Neural cell (in vitro differentiated cells): ENCODE measurements around the gene NF2. TPM values are rescaled to one million over a fixed set of nuclear protein-coding genes. Genes with fewer than 3 reads are reported as not detected.

ENCODE experiments used
- H2AFZ ChIP-seq: fragments of 200-600, 300-800 bp; sonication (generic), shearing (Covaris generic); 2 replicates; pipeline ENCODE4 v1.6.0; 2014; ENCODE audit warnings: low read depth, mild to moderate bottlenecking, antibody characterized with exemption, low read length, moderate library complexity
- H3F3A ChIP-seq: fragments of 200-600 bp; shearing (Covaris generic); 2 replicates; pipeline ENCODE4 v1.6.1; 2016; ENCODE audit warnings: mild to moderate bottlenecking, moderate library complexity, mixed read lengths, antibody characterized with exemption, low read length; ENCODE audit not compliant: insufficient read depth, poor library complexity, severe bottlenecking
- H3K27ac ChIP-seq: fragments of 200-600, 300-800 bp; sonication (generic), shearing (Covaris generic); 2 replicates; pipeline ENCODE4 v1.5.1; 2014; ENCODE audit warnings: mild to moderate bottlenecking, low read length, moderate library complexity
- H3K27me3 ChIP-seq: fragments of 300-800, 200-600 bp; sonication (generic), shearing (Covaris generic); 2 replicates; pipeline ENCODE4 v1.6.0; 2014; ENCODE audit warnings: mild to moderate bottlenecking, low read depth, low read length, moderate library complexity; ENCODE audit not compliant: insufficient read depth
- H3K36me3 ChIP-seq: fragments of 300-800, 200-600 bp; sonication (generic), shearing (Covaris generic); 2 replicates; pipeline ENCODE4 v1.5.1; 2014; ENCODE audit warnings: mild to moderate bottlenecking, antibody characterized with exemption, low read length, moderate library complexity; ENCODE audit not compliant: insufficient read depth
- H3K4me2 ChIP-seq: fragments of 300-800, 200-600 bp; sonication (generic), shearing (Covaris generic); 2 replicates; pipeline ENCODE4 v1.6.0; 2014; ENCODE audit warnings: mild to moderate bottlenecking, low read length
- H3K4me3 ChIP-seq: fragments of 300-800, 200-600 bp; sonication (generic), shearing (Covaris generic); 2 replicates; pipeline ENCODE4 v1.5.1; 2014; ENCODE audit warnings: mild to moderate bottlenecking, low read length, moderate library complexity
- H3K79me2 ChIP-seq: fragments of 200-600 bp; shearing (Covaris generic); replicated peaks from 2 replicates; pipeline ENCODE4 v1.6.0; 2014; ENCODE audit warnings: mild to moderate bottlenecking, low read length, moderate library complexity; ENCODE audit not compliant: insufficient read depth
- H3K9ac ChIP-seq: fragments of 300-800, 200-600 bp; sonication (generic), shearing (Covaris generic); 2 replicates; pipeline ENCODE4 v1.6.1; 2016; ENCODE audit warnings: mild to moderate bottlenecking, low read length, mixed read lengths
- H3K9me2 ChIP-seq: fragments of 200-600 bp; shearing (Covaris generic); 2 replicates; pipeline ENCODE4 v1.6.1; 2016; ENCODE audit warnings: mild to moderate bottlenecking, low read length, mixed read lengths; ENCODE audit not compliant: insufficient read depth
- H3K9me3 ChIP-seq: fragments of 200-600, 300-800 bp; sonication (generic), shearing (Covaris generic); 2 replicates; pipeline ENCODE4 v1.6.1; 2016; ENCODE audit warnings: mild to moderate bottlenecking, mixed run types, low read length, moderate library complexity, mixed read lengths
- H4K20me1 ChIP-seq: fragments of 200-600 bp; shearing (Covaris generic); 2 replicates; pipeline ENCODE4 v1.6.1; 2016; ENCODE audit warnings: mild to moderate bottlenecking, mixed run types; ENCODE audit not compliant: insufficient read depth
- EP300 ChIP-seq: fragments of 450-650 bp; conservative IDR thresholded peaks from 2 replicates; pipeline ENCODE4 v1.6.1; 2014; ENCODE audit warnings: antibody characterized with exemption, mild to moderate bottlenecking, moderate library complexity; ENCODE audit not compliant: poor library complexity, severe bottlenecking
- EZH2 ChIP-seq: fragments of 200-600, 300-800 bp; shearing (Covaris generic), sonication (generic); IDR thresholded peaks from 2 replicates; pipeline ENCODE4 v1.6.1; 2014; ENCODE audit warnings: antibody characterized with exemption, low read length, borderline replicate concordance, mild to moderate bottlenecking; ENCODE audit not compliant: insufficient read depth, poor library complexity, severe bottlenecking
- MXI1 ChIP-seq: fragments of 450-650 bp; conservative IDR thresholded peaks from 2 replicates; pipeline ENCODE4 v1.6.1; 2014; ENCODE audit warnings: antibody characterized with exemption, mild to moderate bottlenecking; ENCODE audit not compliant: poor library complexity, severe bottlenecking
- POLR2AphosphoS5 ChIP-seq: IDR thresholded peaks from 2 replicates; pipeline ENCODE4 v1.6.1; 2012
- RAD21 ChIP-seq: fragments of 450-650 bp; conservative IDR thresholded peaks from 2 replicates; pipeline ENCODE4 v1.6.1; 2014; ENCODE audit warnings: antibody characterized with exemption, mild to moderate bottlenecking, moderate library complexity
- SMC3 ChIP-seq: fragments of 450-650 bp; conservative IDR thresholded peaks from 2 replicates; pipeline ENCODE4 v1.6.1; 2014; ENCODE audit warnings: antibody characterized with exemption, mild to moderate bottlenecking, moderate library complexity; ENCODE audit not compliant: poor library complexity
- TAF1 ChIP-seq: IDR thresholded peaks from 2 replicates; pipeline ENCODE4 v1.6.1; 2012; ENCODE audit warnings: low read depth
- polyA plus RNA-seq: library from polyadenylated mRNA; depleted of rRNA; stranded (reverse); fragments of >200 nt; gene quantifications from 2 replicates; pipeline ENCODE4 v1.2.3, GENCODE V29; 2014
- TF ChIP-seq, protein P1 (sequence below): fragments of 450-650 bp; IDR thresholded peaks from 2 replicates; pipeline ENCODE4 v1.5.1; 2014; ENCODE audit warnings: antibody characterized with exemption, mild to moderate bottlenecking, moderate library complexity; ENCODE audit not compliant: poor library complexity, severe bottlenecking
- TF ChIP-seq, protein P2 (sequence below): IDR thresholded peaks from 2 replicates; pipeline ENCODE4 v1.6.1; 2012; ENCODE audit warnings: borderline replicate concordance

NF2 gene
- polyA plus RNA-seq, 1 donor from 2014 or later: 18.7 TPM

DNA sequence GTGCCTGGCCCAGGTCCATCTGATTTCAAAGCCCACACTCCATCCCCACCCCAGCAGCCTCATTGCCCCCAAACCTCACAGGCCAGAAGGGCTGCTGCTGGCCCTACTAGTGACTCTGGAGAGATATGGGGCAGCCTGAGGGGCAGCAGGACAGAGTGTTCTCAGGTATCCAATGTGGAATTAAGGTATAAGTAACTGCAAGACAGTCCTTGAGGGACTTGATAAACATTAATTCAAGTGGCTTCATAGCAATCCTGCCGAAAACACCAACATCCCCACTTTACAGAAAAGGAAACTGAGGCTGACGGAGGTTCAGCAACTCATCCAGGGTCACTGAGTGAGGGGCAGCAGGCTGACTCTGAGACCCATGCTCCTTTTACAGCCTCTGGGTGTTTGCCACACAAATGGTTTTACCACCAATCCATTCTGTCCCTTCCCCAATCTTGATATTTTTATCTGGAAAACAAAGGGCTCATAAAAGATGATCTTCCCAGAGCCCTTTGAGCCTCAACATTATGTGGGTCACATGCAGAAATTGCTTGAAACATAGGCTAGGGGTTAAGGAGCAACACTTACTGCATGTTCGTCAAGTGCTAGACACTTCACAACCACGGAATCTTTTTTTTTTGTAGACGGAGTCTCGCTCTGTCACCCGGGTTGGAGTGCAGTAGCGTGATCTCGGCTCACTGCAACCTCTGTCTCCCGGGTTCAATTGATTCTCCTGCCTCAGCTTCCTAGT is 24.8 kb upstream of the NF2 start:
- H3K9ac ChIP-seq: no peak overlapping the region
- no peak overlapping the region for H3K27ac ChIP-seq
- no peaks in the 10 kb centered on the region for H4K20me1 ChIP-seq
- H3K36me3 ChIP-seq: no peaks in the 10 kb centered on the region
- no peaks in the 10 kb centered on the region for H3K27me3 ChIP-seq
- H3F3A ChIP-seq: no peaks in the 10 kb centered on the region
- TF ChIP-seq EZH2 (no peak), MXI1 (no peak)
- no peak overlapping the region for H2AFZ ChIP-seq
- H3K9me3 ChIP-seq: no peaks in the 10 kb centered on the region
- H3K4me2 ChIP-seq: no peak overlapping the region
- no peak overlapping the region for H3K4me3 ChIP-seq
- peaks cover 14% of the 10 kb centered on the region for H3K79me2 ChIP-seq
- H3K9me2 ChIP-seq: no peaks in the 10 kb centered on the region

DNA sequence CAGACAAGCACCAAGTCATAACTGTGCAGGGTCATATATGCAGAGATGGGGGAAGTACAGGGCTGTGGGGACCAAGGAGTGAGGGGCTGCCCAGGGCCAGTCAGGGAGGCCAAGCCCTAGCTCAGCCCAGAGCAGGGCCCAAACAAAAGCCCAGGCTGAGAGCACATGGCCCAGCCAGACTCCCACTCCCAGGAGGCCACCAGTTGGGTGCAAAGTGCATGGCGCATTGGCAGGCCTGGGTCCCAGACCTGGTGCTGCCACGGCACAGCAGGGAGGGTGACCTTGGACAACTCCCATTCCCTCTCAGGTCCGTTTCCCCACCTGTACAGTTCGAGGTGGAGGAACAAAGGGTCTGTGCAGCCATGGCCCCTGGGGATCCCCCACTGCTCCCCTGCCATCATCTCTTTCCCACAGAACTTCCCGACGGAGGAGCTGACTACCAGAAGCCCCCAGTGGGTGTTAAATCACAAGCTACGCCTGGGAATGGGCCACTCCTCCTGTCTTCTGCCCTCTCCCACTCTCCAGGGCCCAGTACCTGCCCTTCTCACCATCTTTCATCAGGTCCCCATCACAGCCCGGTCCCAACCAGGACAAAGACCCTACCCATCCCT is 23.1 kb upstream of the NF2 start:
- Histone ChIP-seq H3K4me2 (peak overlapping the region; percentile 71), H3F3A (no peaks in the 10 kb centered on the region), H3K79me2 (peaks cover 14% of the 10 kb centered on the region), H3K9me2 (no peaks in the 10 kb centered on the region), H2AFZ (peak overlapping the region; percentile 92), H3K4me3 (peak overlapping the region; percentile 89), H3K9ac (peak overlapping the region; percentile 94), H4K20me1 (no peaks in the 10 kb centered on the region), H3K36me3 (no peaks in the 10 kb centered on the region), H3K27ac (peak overlapping the region; percentile 86), H3K9me3 (no peaks in the 10 kb centered on the region), H3K27me3 (no peaks in the 10 kb centered on the region)
- TF ChIP-seq EP300: no peak
- no peak for TF ChIP-seq POLR2AphosphoS5
- no peak for TF ChIP-seq RAD21
- no peak for TF ChIP-seq SMC3
- TF ChIP-seq MXI1: no peak
- TF ChIP-seq EZH2: no peak
- TF ChIP-seq, protein P1, sequence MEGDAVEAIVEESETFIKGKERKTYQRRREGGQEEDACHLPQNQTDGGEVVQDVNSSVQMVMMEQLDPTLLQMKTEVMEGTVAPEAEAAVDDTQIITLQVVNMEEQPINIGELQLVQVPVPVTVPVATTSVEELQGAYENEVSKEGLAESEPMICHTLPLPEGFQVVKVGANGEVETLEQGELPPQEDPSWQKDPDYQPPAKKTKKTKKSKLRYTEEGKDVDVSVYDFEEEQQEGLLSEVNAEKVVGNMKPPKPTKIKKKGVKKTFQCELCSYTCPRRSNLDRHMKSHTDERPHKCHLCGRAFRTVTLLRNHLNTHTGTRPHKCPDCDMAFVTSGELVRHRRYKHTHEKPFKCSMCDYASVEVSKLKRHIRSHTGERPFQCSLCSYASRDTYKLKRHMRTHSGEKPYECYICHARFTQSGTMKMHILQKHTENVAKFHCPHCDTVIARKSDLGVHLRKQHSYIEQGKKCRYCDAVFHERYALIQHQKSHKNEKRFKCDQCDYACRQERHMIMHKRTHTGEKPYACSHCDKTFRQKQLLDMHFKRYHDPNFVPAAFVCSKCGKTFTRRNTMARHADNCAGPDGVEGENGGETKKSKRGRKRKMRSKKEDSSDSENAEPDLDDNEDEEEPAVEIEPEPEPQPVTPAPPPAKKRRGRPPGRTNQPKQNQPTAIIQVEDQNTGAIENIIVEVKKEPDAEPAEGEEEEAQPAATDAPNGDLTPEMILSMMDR: no peak
- no peak for TF ChIP-seq TAF1
- TF ChIP-seq, protein P2, sequence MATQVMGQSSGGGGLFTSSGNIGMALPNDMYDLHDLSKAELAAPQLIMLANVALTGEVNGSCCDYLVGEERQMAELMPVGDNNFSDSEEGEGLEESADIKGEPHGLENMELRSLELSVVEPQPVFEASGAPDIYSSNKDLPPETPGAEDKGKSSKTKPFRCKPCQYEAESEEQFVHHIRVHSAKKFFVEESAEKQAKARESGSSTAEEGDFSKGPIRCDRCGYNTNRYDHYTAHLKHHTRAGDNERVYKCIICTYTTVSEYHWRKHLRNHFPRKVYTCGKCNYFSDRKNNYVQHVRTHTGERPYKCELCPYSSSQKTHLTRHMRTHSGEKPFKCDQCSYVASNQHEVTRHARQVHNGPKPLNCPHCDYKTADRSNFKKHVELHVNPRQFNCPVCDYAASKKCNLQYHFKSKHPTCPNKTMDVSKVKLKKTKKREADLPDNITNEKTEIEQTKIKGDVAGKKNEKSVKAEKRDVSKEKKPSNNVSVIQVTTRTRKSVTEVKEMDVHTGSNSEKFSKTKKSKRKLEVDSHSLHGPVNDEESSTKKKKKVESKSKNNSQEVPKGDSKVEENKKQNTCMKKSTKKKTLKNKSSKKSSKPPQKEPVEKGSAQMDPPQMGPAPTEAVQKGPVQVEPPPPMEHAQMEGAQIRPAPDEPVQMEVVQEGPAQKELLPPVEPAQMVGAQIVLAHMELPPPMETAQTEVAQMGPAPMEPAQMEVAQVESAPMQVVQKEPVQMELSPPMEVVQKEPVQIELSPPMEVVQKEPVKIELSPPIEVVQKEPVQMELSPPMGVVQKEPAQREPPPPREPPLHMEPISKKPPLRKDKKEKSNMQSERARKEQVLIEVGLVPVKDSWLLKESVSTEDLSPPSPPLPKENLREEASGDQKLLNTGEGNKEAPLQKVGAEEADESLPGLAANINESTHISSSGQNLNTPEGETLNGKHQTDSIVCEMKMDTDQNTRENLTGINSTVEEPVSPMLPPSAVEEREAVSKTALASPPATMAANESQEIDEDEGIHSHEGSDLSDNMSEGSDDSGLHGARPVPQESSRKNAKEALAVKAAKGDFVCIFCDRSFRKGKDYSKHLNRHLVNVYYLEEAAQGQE: no peak
